Measurements from ENCODE around the gene CCL17. TPM values are rescaled to one million over a fixed set of nuclear protein-coding genes. Genes with fewer than 3 reads are reported as not detected.
"Not testable (repeated sequence)": the region's sequence is repeated elsewhere in the genome, so short reads cannot be mapped to it uniquely, and the experiment has no call there.

Gene CCL17
- total RNA-seq, 4 donors from 2014 or later, result 2.6 TPM; not detected in 3

- peak overlapping the region; percentile 17 for H3K27ac ChIP-seq
- 63% methylated on average over 1 of the region's 1 CpG for WGBS
- H3K36me3 ChIP-seq, result no peaks in the 10 kb centered on the region
- H3K4me3 ChIP-seq, result no peak overlapping the region
- TF ChIP-seq, protein P1, sequence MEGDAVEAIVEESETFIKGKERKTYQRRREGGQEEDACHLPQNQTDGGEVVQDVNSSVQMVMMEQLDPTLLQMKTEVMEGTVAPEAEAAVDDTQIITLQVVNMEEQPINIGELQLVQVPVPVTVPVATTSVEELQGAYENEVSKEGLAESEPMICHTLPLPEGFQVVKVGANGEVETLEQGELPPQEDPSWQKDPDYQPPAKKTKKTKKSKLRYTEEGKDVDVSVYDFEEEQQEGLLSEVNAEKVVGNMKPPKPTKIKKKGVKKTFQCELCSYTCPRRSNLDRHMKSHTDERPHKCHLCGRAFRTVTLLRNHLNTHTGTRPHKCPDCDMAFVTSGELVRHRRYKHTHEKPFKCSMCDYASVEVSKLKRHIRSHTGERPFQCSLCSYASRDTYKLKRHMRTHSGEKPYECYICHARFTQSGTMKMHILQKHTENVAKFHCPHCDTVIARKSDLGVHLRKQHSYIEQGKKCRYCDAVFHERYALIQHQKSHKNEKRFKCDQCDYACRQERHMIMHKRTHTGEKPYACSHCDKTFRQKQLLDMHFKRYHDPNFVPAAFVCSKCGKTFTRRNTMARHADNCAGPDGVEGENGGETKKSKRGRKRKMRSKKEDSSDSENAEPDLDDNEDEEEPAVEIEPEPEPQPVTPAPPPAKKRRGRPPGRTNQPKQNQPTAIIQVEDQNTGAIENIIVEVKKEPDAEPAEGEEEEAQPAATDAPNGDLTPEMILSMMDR (IDR thresholded peaks at IDR 0.05), result no peak
- TF ChIP-seq POLR2AphosphoS5 (IDR thresholded peaks at IDR 0.05), result no peak
- TF ChIP-seq POLR2A (IDR thresholded peaks at IDR 0.05), result no peak
- no peak for TF ChIP-seq EP300 (IDR thresholded peaks at IDR 0.05)
- H3K9me3 ChIP-seq, result no peaks in the 10 kb centered on the region
- peaks cover 31% of the 10 kb centered on the region for H3K4me1 ChIP-seq
- DNase-seq (ENCODE audit: low spot score in 2 of 2), result no peak
- no peaks in the 10 kb centered on the region for H3K27me3 ChIP-seq
These were observed 11.9 kb upstream of the CCL17 start for GRCh38 chr16:57392694-57393093.

DNA sequence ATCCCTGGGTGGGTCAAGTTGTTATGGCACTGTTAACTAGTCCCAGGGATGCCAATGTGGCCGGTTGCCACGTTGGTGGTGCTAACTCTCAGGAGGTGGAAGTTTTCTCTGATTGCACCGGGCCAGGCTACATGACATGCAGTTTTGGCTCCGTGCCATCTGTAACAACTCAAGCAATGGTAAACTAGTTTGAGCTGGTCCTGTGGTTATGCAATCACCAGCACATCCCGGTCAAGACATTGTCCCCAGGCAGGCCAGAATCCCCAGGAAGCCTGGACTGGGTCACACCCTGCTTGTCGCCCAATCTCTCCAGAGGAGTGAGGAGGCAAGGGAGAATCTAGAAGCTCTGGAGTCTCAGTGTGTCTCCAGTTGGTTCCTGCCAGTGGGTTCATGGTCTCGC, 10.1 kb upstream of the CCL17 start:
- Histone ChIP-seq H3K4me1 (peaks cover 22% of the 10 kb centered on the region), H3K4me3 (no peak overlapping the region), H3K27me3 (no peaks in the 10 kb centered on the region), H3K36me3 (no peaks in the 10 kb centered on the region), H3K27ac (peak overlapping the region; percentile 20), H3K9me3 (no peaks in the 10 kb centered on the region)
- no peak for TF ChIP-seq POLR2A (IDR thresholded peaks at IDR 0.05)
- TF ChIP-seq, protein P1 (IDR thresholded peaks at IDR 0.05), result no peak
- WGBS, result 51% methylated on average over 3 of the region's 7 CpGs
- DNase-seq (ENCODE audit: low spot score in 2 of 2), result no peak

GRCh38 chr16:57395026-57395425, 9.5 kb upstream of the CCL17 start:
- H3K27ac ChIP-seq, result no peak overlapping the region
- 90% methylated on average over 5 of the region's 5 CpGs for WGBS
- H3K9me3 ChIP-seq, result no peaks in the 10 kb centered on the region
- no peaks in the 10 kb centered on the region for H3K36me3 ChIP-seq
- H3K4me1 ChIP-seq, result peaks cover 22% of the 10 kb centered on the region
- no peak overlapping the region for H3K4me3 ChIP-seq
- no peak for TF ChIP-seq POLR2AphosphoS5 (IDR thresholded peaks at IDR 0.05)
- TF ChIP-seq, protein P1 (IDR thresholded peaks at IDR 0.05), result no peak
- no peak for TF ChIP-seq POLR2A (IDR thresholded peaks at IDR 0.05)
- TF ChIP-seq EP300 (IDR thresholded peaks at IDR 0.05), result no peak
- H3K27me3 ChIP-seq, result no peaks in the 10 kb centered on the region
- no peak for DNase-seq (ENCODE audit: low spot score in 2 of 2)

DNA sequence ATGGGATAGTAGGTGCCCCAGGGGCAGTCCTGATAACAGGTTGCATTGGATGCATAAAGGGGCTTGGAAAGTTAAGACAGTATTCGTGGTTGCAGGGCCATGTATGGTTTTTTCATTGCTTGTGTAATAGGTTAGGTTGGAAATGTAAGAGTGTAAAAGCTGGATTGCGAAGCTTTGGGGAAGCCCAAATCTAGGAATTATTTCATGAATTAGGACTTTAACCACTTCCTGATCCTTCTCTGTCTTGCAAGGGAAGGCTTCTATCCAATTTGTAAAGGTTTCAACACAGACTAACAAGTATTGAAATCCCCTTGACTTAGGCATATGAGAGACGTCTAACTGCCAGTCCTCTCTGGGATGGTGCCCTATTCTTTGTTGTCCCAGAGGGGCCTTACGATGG, 7.8 kb upstream of the CCL17 start:
- Histone ChIP-seq H3K36me3 (no peaks in the 10 kb centered on the region), H3K4me1 (peaks cover 15% of the 10 kb centered on the region), H3K9me3 (no peaks in the 10 kb centered on the region), H3K27me3 (no peaks in the 10 kb centered on the region), H3K27ac (no peak overlapping the region), H3K4me3 (no peak overlapping the region)
- no peak for TF ChIP-seq POLR2AphosphoS5 (IDR thresholded peaks at IDR 0.05)
- TF ChIP-seq POLR2A (IDR thresholded peaks at IDR 0.05), result no peak
- TF ChIP-seq, protein P1 (IDR thresholded peaks at IDR 0.05), result no peak
- no peak for TF ChIP-seq EP300 (IDR thresholded peaks at IDR 0.05)
- 92% methylated on average over 4 of the region's 4 CpGs for WGBS
- DNase-seq (ENCODE audit: low spot score in 2 of 2), result no peak

GRCh38 chr16:57397493-57397892, 7.1 kb upstream of the CCL17 start:
- H3K9me3 ChIP-seq; H3K36me3 ChIP-seq; H3K4me3 ChIP-seq; H3K27ac ChIP-seq; DNase-seq (ENCODE audit: low spot score in 2 of 2); H3K27me3 ChIP-seq: not testable (repeated sequence)
- peaks cover 12% of the 10 kb centered on the region for H3K4me1 ChIP-seq
- 85% methylated on average over 4 of the region's 4 CpGs for WGBS

GRCh38 chr16:57401943-57402640, 2.5 kb upstream of the CCL17 start:
- Histone ChIP-seq H3K9me3 (no peaks in the 10 kb centered on the region), H3K4me3 (no peak overlapping the region), H3K4me1 (peaks cover 6% of the 10 kb centered on the region), H3K36me3 (no peaks in the 10 kb centered on the region), H3K27ac (no peak overlapping the region), H3K27me3 (no peaks in the 10 kb centered on the region)
- DNase-seq (ENCODE audit: low spot score in 2 of 2), result no peak
- TF ChIP-seq POLR2AphosphoS5 (IDR thresholded peaks at IDR 0.05) (no peak), POLR2A (IDR thresholded peaks at IDR 0.05) (no peak), EP300 (IDR thresholded peaks at IDR 0.05) (no peak)
- TF ChIP-seq, protein P1 (IDR thresholded peaks at IDR 0.05), result no peak
- 27% methylated on average over 3 of the region's 7 CpGs for WGBS

Measured in suprapubic skin (tissue), 4 donors.